IPS DF 4.7 (cell line): ENCODE measurements around the gene SPSB1.
"Not testable (repeated sequence)": the region's sequence is repeated elsewhere in the genome, so short reads cannot be mapped to it uniquely, and the experiment has no call there.

Experiments
- DNase-seq: peaks from one replicate; pipeline ENCODE4 v3.0.0-alpha.2; 2013; ENCODE audit warnings: low spot score; ENCODE audit errors: extremely low read depth

SPSB1 gene

GRCh38 chr1:9299571-9300541 is 7.2 kb downstream of the SPSB1 start:
- not testable (repeated sequence) for DNase-seq

DNA sequence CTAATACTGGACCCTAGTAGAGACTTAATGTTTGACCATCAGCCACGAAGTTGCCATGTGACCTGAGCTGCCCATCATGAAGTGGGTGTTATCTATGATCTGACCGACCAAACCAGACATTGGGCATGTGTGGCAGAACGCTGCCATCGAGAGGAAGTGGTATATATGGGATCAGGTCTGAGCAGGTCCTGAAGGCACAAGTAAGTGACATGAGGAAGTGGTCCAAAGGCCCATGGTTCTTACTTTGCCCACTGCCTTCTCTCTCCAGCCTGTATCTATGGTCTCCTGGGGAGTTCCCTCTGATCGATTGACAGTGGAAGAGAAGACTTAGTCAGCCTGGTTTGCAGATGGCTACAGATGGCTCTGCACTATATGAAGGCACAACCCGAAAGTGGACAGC is 7.9 kb downstream of the SPSB1 start:
- DNase-seq, result no peak

DNA sequence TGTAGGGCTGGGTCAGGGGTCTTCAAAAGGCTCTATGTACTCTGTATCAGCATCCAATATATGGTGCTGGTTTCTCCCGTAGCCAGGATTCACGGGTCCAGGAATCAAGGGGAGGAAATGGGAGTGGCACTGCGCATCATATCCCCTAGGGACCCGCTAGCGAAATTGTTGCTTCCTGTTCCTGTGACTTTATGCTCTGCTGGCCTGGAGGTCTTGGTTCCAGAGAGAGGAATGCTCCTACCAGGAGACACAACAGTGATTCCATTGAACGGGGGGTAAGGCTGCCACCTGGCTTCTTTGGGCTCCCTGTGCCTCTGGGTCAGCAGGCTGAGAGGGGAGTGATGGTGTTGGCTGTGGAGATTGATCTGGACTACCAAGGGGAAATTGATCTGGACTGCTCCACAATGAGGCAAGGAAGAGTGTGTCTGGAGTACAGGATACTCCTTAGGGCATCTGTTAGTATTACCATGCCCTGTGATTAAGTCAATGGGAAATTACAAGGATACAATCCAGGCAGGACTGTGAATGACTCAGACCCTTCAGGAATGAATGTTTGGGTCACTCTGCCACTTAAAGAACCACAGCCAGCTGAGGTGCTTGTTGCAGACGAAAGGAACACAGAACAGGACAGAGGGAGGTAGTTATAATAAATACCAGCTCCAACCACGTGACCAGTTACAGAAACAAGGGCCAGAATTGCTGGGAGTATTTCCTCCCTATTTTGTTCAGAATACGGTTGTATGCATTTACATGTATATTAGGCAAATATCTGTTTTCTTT is 10.2 kb downstream of the SPSB1 start:
- no peak for DNase-seq

DNA sequence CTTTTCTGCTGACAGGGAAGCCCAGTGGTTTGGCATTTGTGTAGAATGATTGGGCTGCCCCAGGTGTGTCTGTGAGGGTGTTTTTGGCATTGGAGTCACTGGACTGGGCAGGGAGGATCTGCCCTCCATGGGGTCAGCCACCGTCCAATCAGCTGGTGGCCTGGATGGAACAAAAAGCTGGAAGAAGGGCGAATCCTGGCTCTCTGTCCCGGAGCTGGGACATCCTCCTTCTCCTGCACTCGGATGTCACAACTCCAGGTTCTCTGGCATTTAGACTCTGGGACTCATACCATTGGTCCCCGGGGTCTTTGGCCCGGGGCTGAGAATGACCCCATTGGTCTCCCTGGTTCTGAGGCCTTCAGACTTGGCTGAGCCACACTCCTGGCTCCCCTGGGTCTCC is 11.2 kb downstream of the SPSB1 start:
- no peak for DNase-seq

DNA sequence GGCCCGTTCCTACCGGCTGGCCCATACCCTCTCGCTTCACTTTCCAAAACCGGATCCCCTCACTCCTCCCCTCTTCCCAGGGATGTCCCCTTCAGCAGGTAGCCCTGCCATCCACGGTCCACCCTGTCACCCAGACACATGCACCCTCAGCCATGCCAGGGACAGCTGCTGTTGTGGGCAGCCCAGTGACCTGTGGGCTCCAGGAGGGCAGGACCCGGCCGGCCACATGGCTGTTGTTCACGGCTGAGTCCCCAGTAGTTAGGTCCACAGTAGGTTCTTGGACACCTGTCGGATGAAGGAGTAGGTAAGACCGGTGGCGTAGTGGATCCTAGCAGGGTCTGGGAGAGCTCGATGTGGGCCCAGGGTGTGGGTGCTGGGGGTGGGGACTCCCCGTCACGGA is 12.5 kb downstream of the SPSB1 start:
- no peak for DNase-seq

GRCh38 chr1:9306006-9306405 is 13.3 kb downstream of the SPSB1 start:
- DNase-seq, result no peak

DNA sequence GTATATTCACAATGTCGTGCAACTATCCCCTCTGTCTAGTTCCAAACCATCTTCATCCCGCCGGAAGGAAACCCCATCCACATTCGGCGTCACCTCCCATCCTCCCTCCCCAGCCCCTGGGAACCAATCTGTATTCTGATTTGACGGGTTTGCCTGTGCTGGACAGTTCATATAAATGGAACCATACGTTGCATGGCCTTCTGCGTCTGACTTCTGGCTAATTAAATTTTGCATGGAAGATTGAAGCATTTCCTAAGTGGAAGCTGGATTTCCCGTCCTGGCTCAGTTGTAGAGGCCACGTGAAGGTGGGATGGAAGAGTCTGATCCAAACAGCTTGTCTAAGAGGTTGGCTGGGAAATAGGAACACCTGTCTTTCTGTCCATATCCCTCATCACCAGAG is 14.6 kb downstream of the SPSB1 start:
- DNase-seq, result no peak

DNA sequence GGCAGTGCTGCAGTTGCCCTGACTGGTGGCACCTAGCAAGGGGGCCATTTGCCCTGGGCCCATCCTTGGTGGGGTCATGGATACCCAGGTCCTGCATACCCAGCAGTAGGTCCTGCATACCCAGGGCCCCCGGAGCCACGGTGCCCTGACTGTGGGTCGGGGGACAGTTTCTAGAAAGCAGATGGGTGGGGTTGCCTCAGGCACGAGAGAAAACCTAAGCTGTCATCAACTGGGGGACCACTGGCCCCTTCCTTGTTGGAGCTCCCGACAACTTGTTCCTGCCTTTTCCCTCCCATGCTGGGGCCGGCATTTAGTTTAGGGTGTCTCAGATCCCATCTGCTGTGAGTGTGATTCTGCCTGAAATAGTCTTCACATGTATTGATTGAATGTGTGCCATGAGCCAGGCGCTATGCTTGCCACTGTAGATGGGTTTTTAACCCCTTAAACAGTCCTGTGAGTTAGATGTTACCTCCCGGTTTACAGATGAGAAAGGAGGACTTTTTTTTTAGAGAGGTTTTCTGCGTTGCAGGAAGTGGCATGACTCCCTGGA is 15.6 kb downstream of the SPSB1 start:
- no peak for DNase-seq

- DNase-seq, result no peak
Measured at GRCh38 chr1:9309080-9309479, 16.4 kb downstream of the SPSB1 start.

DNA sequence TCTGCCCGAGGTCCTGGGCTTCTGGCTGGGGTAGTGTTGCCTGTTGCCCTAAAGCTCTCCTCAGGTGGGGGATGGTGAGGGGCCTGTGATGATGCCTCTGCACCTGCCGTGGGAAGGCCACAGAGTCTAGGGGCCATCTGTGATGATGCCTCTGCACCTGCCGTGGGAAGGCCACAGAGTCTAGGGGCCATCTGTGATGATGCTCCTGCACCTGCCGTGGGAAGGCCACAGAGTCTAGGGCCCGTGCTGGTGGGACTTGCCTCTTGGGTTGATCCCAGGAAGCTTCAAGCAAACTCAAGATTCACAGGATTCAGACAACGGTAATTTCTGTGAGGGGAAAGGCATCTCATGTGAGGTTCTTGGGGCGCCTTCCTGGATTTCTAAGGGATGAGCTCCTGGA is 17.3 kb downstream of the SPSB1 start:
- DNase-seq, result no peak

DNA sequence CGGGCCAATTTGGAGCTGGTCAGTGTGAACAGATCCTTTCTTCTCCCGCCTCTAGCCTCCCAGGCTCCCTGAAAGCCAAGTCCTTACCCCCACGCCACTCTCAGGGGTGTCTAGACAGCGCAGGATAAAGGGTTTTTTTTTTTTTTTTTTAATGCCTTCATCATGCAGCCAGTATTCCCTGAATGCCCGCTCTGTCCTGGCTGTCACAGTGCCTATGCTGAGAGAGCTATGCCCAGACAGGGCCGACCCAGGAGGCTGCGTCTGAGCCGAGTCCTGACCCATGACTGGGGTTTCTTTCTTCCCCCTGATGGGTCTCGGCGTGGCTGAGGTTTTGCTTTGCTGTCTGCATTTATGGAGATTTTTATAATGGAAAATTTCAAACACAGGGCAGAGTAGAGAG is 18.3 kb downstream of the SPSB1 start:
- no peak for DNase-seq

GRCh38 chr1:9311479-9311878 is 18.8 kb downstream of the SPSB1 start:
- DNase-seq, result no peak

DNA sequence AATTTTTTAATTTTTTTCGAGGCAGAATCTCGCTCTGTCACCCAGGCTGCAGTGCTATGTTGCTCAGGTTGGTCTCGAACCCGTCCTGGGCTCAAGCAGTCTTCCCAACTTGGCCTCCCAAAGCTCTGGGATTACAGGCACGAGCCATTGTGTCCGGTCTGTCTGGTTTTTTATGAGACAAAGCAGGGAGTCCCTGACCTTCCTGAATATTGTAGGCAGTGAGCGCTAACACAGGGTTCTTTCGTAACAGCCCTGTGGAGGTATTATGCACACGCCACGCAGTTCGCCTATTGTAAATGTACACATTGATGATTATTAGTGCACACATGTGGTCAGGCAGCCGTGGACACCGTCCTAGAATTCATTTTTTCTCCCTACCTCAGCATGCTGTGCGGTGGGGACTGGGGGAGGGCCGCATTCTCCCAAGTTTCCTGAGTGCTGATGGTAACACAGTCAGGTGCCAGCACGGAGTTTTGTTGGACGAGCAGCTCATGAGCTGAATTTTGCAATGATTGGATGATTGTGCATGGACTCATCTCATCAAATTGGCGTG is 19.6 kb downstream of the SPSB1 start:
- DNase-seq, result no peak

DNA sequence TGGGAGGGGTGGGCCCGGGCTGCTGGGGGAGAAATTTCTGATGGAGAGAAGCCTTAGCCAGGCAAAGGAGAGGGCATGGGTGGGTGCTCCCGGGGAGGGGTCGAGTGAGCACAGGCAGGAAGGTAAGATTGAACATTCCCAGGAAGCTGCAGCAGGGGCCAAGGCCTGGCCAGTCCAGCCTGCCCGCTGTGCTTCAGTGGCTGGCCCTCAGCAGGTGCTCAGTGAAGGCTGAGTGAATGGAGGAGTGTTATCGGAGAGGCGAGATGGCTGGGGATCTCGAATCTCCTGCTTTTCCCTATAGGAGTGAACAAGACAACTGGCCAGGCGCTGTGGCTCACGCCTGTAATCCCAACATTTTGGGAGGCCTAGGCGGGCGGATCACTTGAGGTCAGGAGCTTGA is 20.9 kb downstream of the SPSB1 start:
- DNase-seq, result no peak

GRCh38 chr1:9314111-9314510 is 21.4 kb downstream of the SPSB1 start:
- DNase-seq, result no peak

GRCh38 chr1:9314711-9315379 is 22.2 kb downstream of the SPSB1 start:
- DNase-seq, result no peak

DNA sequence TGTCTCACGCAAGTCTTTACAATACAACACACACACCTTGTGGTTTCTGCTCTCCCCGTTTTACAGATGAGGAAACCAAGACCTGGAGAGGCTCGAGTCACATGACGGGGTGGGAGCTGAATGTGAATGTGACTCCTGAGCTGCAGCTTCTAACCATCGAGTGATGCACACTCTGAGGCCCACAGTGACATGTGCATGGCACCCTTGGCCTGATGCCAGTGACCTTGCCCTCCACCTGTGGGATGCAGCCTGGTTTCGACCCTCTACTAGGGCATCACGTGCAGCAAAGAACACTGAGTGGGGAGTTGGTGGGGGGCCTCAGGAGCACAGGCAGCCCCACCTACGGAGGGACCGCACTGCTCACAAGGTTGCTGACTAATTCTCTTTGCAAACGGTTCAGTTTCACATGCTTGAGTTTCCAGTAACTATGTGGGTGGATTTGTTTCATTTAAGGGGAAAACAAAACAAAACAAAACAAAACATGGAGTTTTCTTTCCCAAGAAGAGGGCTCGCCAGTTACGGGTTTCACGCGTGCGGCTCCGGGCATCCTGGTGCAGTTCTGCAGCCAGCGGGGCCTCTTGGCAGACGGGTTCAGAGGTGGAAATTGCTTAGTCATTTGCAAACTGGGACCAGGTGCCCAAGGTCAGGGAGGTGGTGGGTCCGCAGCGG is 22.9 kb downstream of the SPSB1 start:
- no peak for DNase-seq

DNA sequence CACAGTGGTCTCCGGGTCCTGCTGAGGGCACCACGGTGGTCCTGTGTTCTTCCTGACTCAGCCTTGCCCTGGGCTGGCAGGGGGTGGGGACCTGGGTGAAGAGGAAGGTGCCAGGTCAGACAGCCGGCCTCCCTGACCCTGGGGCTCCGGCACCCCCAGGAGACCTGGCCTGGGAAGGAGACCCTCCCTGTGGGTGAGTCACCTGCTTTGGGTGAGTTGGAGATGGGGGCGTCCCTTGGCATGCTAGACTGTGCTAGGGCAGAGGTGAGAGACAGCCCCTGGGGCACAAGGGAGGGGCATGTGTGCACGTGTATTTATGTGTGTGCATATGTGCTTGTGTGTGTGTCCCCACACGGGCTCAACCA is 23.4 kb downstream of the SPSB1 start:
- DNase-seq, result no peak

GRCh38 chr1:9316512-9316911 is 23.8 kb downstream of the SPSB1 start:
- no peak for DNase-seq

- DNase-seq, result no peak
Measured at GRCh38 chr1:9317072-9317471, 24.4 kb downstream of the SPSB1 start.
